GM12878 (cell line): ENCODE data around the gene ADGRB2. TPM values are rescaled to one million over a fixed set of nuclear protein-coding genes. Genes with fewer than 3 reads are reported as not detected.

Experiments used
- ATAC-seq: fragments of 200-7000 bp; cut with Tn5 transposase; 3 replicates; pipeline ENCODE4 v1.9.1; 2020; ENCODE audit warnings: mild to moderate bottlenecking, moderate library complexity
- BruUV-seq: library from RNA; stranded (reverse); fragments of 400-500 nt; replicated peaks from 2 replicates; lab custom pipeline; 2021; lab: Mats Ljungman, UMichigan
- CTCF ChIA-PET: fragments of 300-600 bp; sonication (Branson Sonifier 250); formaldehyde crosslinking; extraction: SDS; loops from one replicate; lab custom pipeline; 2021; ENCODE audit warnings: inconsistent platforms; lab: Yijun Ruan, JAX
- POLR2A ChIA-PET: fragments of 350-600 bp; formaldehyde crosslinking; extraction: SDS; loops from one replicate; lab custom pipeline; 2021; ENCODE audit warnings: inconsistent platforms; lab: Charles Lee
- RAD21 ChIA-PET: fragments of 300-600 bp; sonication (Branson Sonifier 250); formaldehyde crosslinking; loops from one replicate; lab custom pipeline; 2023; ENCODE audit warnings: antibody characterized with exemption; ENCODE audit not compliant: unreplicated experiment; lab: Charles Lee
- SMC1A ChIA-PET: fragments of 300-600 bp; sonication (Branson Sonifier 250); formaldehyde crosslinking; loops from one replicate; lab custom pipeline; 2023; ENCODE audit not compliant: unreplicated experiment, uncharacterized antibody; lab: Charles Lee
- DNase-seq: peaks from one replicate; pipeline ENCODE4 v3.0.0-alpha.2; 2011; ENCODE audit warnings: low read depth, low spot score
- FAIRE-seq: peaks from 3 replicates; lab custom pipeline; 2011; peaks lifted over from hg19 to GRCh38; lab: Jason Lieb, UNC
- H2AFZ ChIP-seq: 2 replicates; pipeline ENCODE4 v1.6.0; 2011; ENCODE audit warnings: low read depth, low read length, control low read depth; ENCODE audit not compliant: control insufficient read depth
- H3K27ac ChIP-seq: 2 replicates; pipeline ENCODE4 v1.5.1; 2011; ENCODE audit warnings: control low read depth; ENCODE audit not compliant: control insufficient read depth, insufficient read depth
- H3K27me3 ChIP-seq, 2 experiments: replicated peaks in 1 of 2; 2 replicates each; pipeline versions ENCODE4 v1.6.0 to v1.6.1; 2011; ENCODE audit warnings: low read length in 1 of 2; ENCODE audit not compliant: control insufficient read depth in 2 of 2, insufficient read depth in 2 of 2
- H3K36me3 ChIP-seq, 2 experiments: 2 replicates each; pipeline ENCODE4 v1.5.1; 2011; ENCODE audit warnings: low read length in 1 of 2; ENCODE audit not compliant: control insufficient read depth in 2 of 2, insufficient read depth in 2 of 2
- H3K4me1 ChIP-seq: 2 replicates; pipeline ENCODE4 v1.6.1; 2011; ENCODE audit warnings: mild to moderate bottlenecking, low read length, moderate library complexity, mixed read lengths; ENCODE audit not compliant: control insufficient read depth, insufficient read depth
- H3K4me2 ChIP-seq: 2 replicates; pipeline ENCODE4 v1.6.0; 2011; ENCODE audit warnings: control low read depth; ENCODE audit not compliant: control insufficient read depth, insufficient read depth
- H3K4me3 ChIP-seq: fragments of 200-600 bp; sonication (generic); 2 replicates; pipeline ENCODE4 v1.5.1; 2016
- H3K79me2 ChIP-seq: 2 replicates; pipeline ENCODE4 v1.6.0; 2011; ENCODE audit warnings: low read length; ENCODE audit not compliant: control insufficient read depth, insufficient read depth
- H3K9ac ChIP-seq: 2 replicates; pipeline ENCODE4 v1.8.0; 2011; ENCODE audit warnings: low read length, control low read depth, mixed read lengths; ENCODE audit not compliant: control insufficient read depth, insufficient read depth
- H3K9me3 ChIP-seq: replicated peaks from 3 replicates; pipeline ENCODE4 v1.5.1; 2011; ENCODE audit warnings: mild to moderate bottlenecking, low read length; ENCODE audit not compliant: control insufficient read depth, insufficient read depth
- H4K20me1 ChIP-seq: 2 replicates; pipeline ENCODE4 v1.6.0; 2011; ENCODE audit not compliant: control insufficient read depth, insufficient read depth
- BMI1 ChIP-seq: fragments of 450-650 bp; IDR thresholded peaks from 2 replicates; pipeline ENCODE4 v1.6.1; 2016; ENCODE audit warnings: mild to moderate bottlenecking, moderate library complexity, borderline replicate concordance
- CREM ChIP-seq: IDR thresholded peaks from 2 replicates; pipeline ENCODE4 v1.6.1; 2014; ENCODE audit warnings: antibody characterized with exemption, low read depth
- DPF2 ChIP-seq: fragments of 450-650 bp; IDR thresholded peaks from 2 replicates; pipeline ENCODE4 v1.6.1; 2017; ENCODE audit warnings: mild to moderate bottlenecking
- EGR1 ChIP-seq, 2 experiments: IDR thresholded peaks; 1 replicate in 1 of 2; 2 replicates in 1 of 2; pipeline ENCODE4 v1.6.1; 2011 to 2012; ENCODE audit warnings: low read depth in 2 of 2, low read length in 2 of 2, borderline replicate concordance in 1 of 2, mild to moderate bottlenecking in 1 of 2, moderate library complexity in 1 of 2
- HCFC1 ChIP-seq: fragments of 150-350 bp; IDR thresholded peaks from 2 replicates; pipeline ENCODE4 v1.6.1; 2014; ENCODE audit warnings: low read length
- IKZF1 ChIP-seq: fragments of 450-650 bp; conservative IDR thresholded peaks from 2 replicates; pipeline ENCODE4 v1.6.1; 2017; ENCODE audit warnings: antibody characterized with exemption, mild to moderate bottlenecking
- MEF2B ChIP-seq: fragments of 450-650 bp; IDR thresholded peaks from 2 replicates; pipeline ENCODE4 v1.6.1; 2018; ENCODE audit warnings: mild to moderate bottlenecking, moderate library complexity; ENCODE audit not compliant: partially characterized antibody, poor library complexity, severe bottlenecking
- NR2F1 ChIP-seq: fragments of 450-650 bp; conservative IDR thresholded peaks from 2 replicates; pipeline ENCODE4 v1.6.1; 2017; ENCODE audit warnings: mild to moderate bottlenecking
- SUZ12 ChIP-seq: fragments of 200-600 bp; sonication (generic); IDR thresholded peaks from one replicate; pipeline ENCODE4 v1.6.1; 2018; ENCODE audit warnings: antibody characterized with exemption, mild to moderate bottlenecking; ENCODE audit not compliant: unreplicated experiment
- TCF12 ChIP-seq: IDR thresholded peaks from 2 replicates; pipeline ENCODE4 v1.6.1; 2011; ENCODE audit warnings: low read depth, mild to moderate bottlenecking, low read length
- TCF7 ChIP-seq: IDR thresholded peaks from 2 replicates; pipeline ENCODE4 v1.6.1; 2014; ENCODE audit warnings: antibody characterized with exemption, borderline replicate concordance
- ZNF207 ChIP-seq: fragments of 450-650 bp; IDR thresholded peaks from 2 replicates; pipeline ENCODE4 v1.6.1; 2014; ENCODE audit warnings: antibody characterized with exemption, mild to moderate bottlenecking, borderline replicate concordance
- ZNF622 ChIP-seq: fragments of 450-650 bp; IDR thresholded peaks from 2 replicates; pipeline ENCODE4 v1.6.1; 2017; ENCODE audit warnings: mild to moderate bottlenecking, inconsistent platforms
- WGBS: methylation state at CpG from one replicate; pipeline ENCODE4 v1.1.6; 2016; ENCODE audit warnings: low lambda C conversion rate; ENCODE audit not compliant: insufficient replicate concordance, insufficient coverage; ENCODE audit errors: missing lambda C conversion rate; 5-methylcytosine and 5-hydroxymethylcytosine counted together
- in situ Hi-C: fragments of 300-500 bp; cut with MboI; formaldehyde crosslinking; loops from 9 replicates; pipeline ENCODE4 v1.14.3; 2018; ENCODE audit warnings: mixed read lengths
- intact Hi-C: fragments of 100-400 bp; cut with micrococcal nuclease; formaldehyde crosslinking; loops from one replicate; pipeline ENCODE4 v1.14.2; 2022; ENCODE audit not compliant: unreplicated experiment
- polyA plus RNA-seq, 11 experiments: library from polyadenylated mRNA; depleted of rRNA in 4 of 11; unstranded in 6 of 11; stranded (reverse) in 5 of 11; fragments of >200 nt; fragmentation: Nextera tagmentation in 4 of 11; fragmentation: Illumina TruSeq in 1 of 11; extraction: Ambion mirVana in 4 of 11; extraction: Trizol in 1 of 11; gene quantifications; 1 replicate in 1 of 11; 2 replicates in 10 of 11; pipeline versions ENCODE4 v1.2.1 to v1.2.3, GENCODE V29; 2011 to 2016; ENCODE audit warnings: inconsistent platforms in 2 of 11, missing spikeins in 2 of 11, low read depth in 1 of 11
- total RNA-seq, 4 experiments: library from RNA; depleted of rRNA in 3 of 4; stranded (reverse); fragments of >200 nt in 3 of 4; fragmentation: Illumina TruSeq in 1 of 4; extraction: Trizol in 1 of 4; gene quantifications; 2 replicates each; pipeline versions ENCODE4 v1.2.1 to v1.2.3, GENCODE V29; 2013 to 2021
- TF ChIP-seq, protein P1 (sequence below): fragments of 450-650 bp; conservative IDR thresholded peaks from 2 replicates; pipeline ENCODE4 v1.6.1; 2017; ENCODE audit warnings: mild to moderate bottlenecking, moderate library complexity
- TF ChIP-seq, protein P2 (sequence below): fragments of 450-650 bp; IDR thresholded peaks from 2 replicates; pipeline ENCODE4 v1.6.1; 2017; ENCODE audit warnings: borderline replicate concordance
- TF ChIP-seq, protein P3 (sequence below): IDR thresholded peaks from 2 replicates; pipeline ENCODE4 v1.6.1; 2012; ENCODE audit warnings: low read depth, low read length, improper control_type of control experiment
- TF ChIP-seq, protein P4 (sequence below): IDR thresholded peaks from 2 replicates; pipeline ENCODE4 v1.6.1; 2011; ENCODE audit warnings: mild to moderate bottlenecking, low read depth, low read length, moderate library complexity; ENCODE audit not compliant: insufficient replicate concordance

The ADGRB2 gene
- total and polyA plus RNA-seq, 10 of the 15 experiments (the other 5 are each of a cell fraction or from before 2014, with no cell fraction given), result 0.11 to 0.33 (median 0.18) TPM; not detected in 4

DNA sequence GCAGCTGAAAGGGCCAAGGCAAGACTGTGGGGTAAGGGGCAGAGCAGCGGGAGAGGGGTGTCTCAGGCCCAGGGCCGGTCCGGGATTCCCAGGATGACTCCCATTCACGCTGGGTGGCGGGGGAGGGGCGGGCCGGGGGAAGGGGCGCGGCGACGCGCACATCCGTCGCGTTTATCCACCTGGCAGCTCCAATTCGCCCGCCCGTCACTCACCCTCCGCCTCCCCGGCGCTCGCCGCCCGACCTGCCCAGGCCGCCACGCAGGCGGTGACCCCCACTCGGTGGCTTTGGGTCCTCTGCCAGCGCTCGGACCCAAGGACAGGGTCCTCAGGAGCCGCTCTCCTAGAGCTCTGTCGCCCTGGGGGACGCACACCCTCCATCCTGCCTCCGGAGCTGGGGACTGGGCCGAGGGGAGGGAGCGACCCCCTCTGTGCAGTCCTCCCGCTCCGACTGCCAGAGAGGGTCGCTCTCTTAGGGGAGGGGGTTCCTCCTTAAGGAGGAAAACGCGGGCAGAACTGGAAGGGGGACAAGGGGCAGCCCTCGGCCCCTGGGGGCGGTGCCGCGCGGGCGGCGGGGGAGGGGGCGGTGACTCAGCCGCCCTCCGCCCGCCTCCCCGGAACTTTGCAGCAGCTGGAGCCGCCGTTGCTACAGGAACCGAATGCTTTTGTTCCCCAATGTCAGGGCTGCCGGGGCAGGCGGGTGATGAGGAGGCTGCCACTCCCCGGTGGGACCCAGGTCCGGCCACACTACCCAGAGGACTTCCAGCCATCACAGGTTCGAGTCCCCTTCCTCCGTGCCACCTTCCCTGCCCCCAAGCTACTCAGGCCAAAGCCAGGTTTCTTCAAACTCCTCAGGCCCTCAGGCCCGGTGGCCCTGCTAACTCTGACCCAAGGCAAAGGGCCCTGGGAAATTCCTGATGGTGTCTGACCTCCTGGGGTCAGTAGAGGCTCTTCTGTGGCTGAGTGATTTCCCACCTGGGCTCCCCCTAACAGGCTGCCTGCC is 3.4 kb downstream of the ADGRB2 start:
- ChIA-PET SMC1A (interaction anchor here (1.1 to 1.4 kb wide), 2 partner anchors 15 to 16 kb away, joined by 4 read pairs; no protein-coding TSS in a partner anchor), RAD21 (interaction anchor here (1.1 to 2.1 kb wide), 4 partner anchors 28 to 224 kb away, joined by 3 to 8 read pairs (median 4); no protein-coding TSS in a partner anchor), CTCF (interaction anchor here (0.6 to 3.6 kb wide), 3 partner anchors 15 to 114 kb away, joined by 3 to 18 read pairs (median 11); no protein-coding TSS in a partner anchor), POLR2A (interaction anchor here (0.6 kb wide), 2 partner anchors 13 to 610 kb away, joined by 3 to 6 read pairs; no protein-coding TSS in a partner anchor)
- no TSS peak for BruUV-seq
- no peak overlapping the region for H3K9ac ChIP-seq
- no peaks in the 10 kb centered on the region for H3K79me2 ChIP-seq
- ATAC-seq, result peak; percentile 69
- peak overlapping the region; percentile 60 for H2AFZ ChIP-seq
- H3K9me3 ChIP-seq, result no peaks in the 10 kb centered on the region
- H3K36me3 ChIP-seq, result no peaks in the 10 kb centered on the region
- peak overlapping the region; percentile 75 for H3K4me2 ChIP-seq
- no peak for DNase-seq
- no peak overlapping the region for H3K27ac ChIP-seq
- H4K20me1 ChIP-seq, result no peaks in the 10 kb centered on the region
- peaks cover 20 to 24% of the 10 kb centered on the region in 2 experiments for H3K27me3 ChIP-seq
- no peak for FAIRE-seq
- H3K4me1 ChIP-seq, result peaks cover 8% of the 10 kb centered on the region
- in situ Hi-C loops, result no loop called here
- intact Hi-C loops, result no loop called here
- 2% methylated on average over 33 of the region's 63 CpGs for whole genome bisulfite sequencing
- H3K4me3 ChIP-seq, result no peak overlapping the region
- peak; percentile 53; the same call in 1 of the 2 replicates for TF ChIP-seq NR2F1
- TF ChIP-seq TCF7, result no peak
- peak; percentile 9 for TF ChIP-seq MEF2B
- no peak for TF ChIP-seq HCFC1
- TF ChIP-seq, protein P1, sequence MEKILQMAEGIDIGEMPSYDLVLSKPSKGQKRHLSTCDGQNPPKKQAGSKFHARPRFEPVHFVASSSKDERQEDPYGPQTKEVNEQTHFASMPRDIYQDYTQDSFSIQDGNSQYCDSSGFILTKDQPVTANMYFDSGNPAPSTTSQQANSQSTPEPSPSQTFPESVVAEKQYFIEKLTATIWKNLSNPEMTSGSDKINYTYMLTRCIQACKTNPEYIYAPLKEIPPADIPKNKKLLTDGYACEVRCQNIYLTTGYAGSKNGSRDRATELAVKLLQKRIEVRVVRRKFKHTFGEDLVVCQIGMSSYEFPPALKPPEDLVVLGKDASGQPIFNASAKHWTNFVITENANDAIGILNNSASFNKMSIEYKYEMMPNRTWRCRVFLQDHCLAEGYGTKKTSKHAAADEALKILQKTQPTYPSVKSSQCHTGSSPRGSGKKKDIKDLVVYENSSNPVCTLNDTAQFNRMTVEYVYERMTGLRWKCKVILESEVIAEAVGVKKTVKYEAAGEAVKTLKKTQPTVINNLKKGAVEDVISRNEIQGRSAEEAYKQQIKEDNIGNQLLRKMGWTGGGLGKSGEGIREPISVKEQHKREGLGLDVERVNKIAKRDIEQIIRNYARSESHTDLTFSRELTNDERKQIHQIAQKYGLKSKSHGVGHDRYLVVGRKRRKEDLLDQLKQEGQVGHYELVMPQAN, result 0 out of 2 replicates have a peak, but pooled peaks have one; percentile 39
- TF ChIP-seq BMI1, result peak; percentile 51; the same call in 1 of the 2 replicates
- 0 out of 2 replicates have a peak, but pooled peaks have one; percentile 30 for TF ChIP-seq DPF2
- TF ChIP-seq CREM, result no peak
- TF ChIP-seq, protein P2, sequence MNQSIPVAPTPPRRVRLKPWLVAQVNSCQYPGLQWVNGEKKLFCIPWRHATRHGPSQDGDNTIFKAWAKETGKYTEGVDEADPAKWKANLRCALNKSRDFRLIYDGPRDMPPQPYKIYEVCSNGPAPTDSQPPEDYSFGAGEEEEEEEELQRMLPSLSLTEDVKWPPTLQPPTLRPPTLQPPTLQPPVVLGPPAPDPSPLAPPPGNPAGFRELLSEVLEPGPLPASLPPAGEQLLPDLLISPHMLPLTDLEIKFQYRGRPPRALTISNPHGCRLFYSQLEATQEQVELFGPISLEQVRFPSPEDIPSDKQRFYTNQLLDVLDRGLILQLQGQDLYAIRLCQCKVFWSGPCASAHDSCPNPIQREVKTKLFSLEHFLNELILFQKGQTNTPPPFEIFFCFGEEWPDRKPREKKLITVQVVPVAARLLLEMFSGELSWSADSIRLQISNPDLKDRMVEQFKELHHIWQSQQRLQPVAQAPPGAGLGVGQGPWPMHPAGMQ, result no peak
- no peak for TF ChIP-seq ZNF622
- TF ChIP-seq IKZF1, result peak; percentile 22; the same call in 1 of the 2 replicates
- peak in 1 of 2 experiments; percentile 75; a peak in 1 of 3 replicates for TF ChIP-seq EGR1 (IDR thresholded peaks at IDR 0.05; ENCODE audit: borderline replicate concordance in 1 of 2, low read depth in 2 of 2, low read length in 2 of 2)
- no peak for TF ChIP-seq ZNF207
- peak; percentile 41 for TF ChIP-seq SUZ12
- peak; percentile 65; the same call in 1 of the 2 replicates for TF ChIP-seq TCF12
- TF ChIP-seq, protein P3, sequence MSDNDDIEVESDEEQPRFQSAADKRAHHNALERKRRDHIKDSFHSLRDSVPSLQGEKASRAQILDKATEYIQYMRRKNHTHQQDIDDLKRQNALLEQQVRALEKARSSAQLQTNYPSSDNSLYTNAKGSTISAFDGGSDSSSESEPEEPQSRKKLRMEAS, result no peak
- TF ChIP-seq, protein P4, sequence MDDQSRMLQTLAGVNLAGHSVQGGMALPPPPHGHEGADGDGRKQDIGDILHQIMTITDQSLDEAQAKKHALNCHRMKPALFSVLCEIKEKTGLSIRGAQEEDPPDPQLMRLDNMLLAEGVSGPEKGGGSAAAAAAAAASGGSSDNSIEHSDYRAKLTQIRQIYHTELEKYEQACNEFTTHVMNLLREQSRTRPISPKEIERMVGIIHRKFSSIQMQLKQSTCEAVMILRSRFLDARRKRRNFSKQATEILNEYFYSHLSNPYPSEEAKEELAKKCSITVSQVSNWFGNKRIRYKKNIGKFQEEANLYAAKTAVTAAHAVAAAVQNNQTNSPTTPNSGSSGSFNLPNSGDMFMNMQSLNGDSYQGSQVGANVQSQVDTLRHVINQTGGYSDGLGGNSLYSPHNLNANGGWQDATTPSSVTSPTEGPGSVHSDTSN, result peak; percentile 55
